NCI-H1092 (cell line): ENCODE measurements around the gene CKLF.

Experiments
- DNase-seq: peaks from one replicate; lab custom pipeline; 2025; lab: John Stamatoyannopoulos, UW

Gene CKLF

DNA sequence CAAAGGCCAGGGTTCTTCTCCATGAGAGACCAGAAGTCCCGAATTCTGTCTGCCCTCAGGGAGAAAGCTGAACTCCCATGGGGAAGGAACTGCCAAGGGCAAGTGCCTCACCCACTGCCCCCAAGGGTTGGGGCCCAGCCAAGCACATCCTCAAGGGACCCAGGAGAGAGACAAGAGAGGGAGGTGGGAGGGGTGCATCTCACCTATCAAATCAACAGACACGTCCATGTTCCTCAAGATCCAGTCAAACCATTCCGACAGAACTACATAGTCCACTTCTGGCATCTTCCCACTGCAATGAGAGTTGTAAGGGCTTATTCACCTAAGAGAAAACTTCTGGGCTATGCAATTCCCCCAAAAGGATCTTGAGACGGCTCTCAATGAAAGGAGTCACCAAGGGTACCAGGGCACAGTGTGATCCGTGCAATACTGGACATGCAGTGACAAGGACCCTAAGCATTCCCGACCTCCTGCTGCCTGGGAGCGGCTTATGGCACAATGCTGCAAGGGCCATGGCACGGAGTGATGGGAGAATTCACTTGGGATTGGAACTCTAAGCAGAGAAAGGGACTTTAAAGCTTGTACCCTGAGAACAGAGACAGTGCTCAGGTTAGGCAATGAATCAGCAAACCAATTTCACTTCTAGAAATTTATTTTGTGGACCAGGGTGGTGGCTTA, 34.7 kb upstream of the CKLF start:
- no peak for DNase-seq

DNA sequence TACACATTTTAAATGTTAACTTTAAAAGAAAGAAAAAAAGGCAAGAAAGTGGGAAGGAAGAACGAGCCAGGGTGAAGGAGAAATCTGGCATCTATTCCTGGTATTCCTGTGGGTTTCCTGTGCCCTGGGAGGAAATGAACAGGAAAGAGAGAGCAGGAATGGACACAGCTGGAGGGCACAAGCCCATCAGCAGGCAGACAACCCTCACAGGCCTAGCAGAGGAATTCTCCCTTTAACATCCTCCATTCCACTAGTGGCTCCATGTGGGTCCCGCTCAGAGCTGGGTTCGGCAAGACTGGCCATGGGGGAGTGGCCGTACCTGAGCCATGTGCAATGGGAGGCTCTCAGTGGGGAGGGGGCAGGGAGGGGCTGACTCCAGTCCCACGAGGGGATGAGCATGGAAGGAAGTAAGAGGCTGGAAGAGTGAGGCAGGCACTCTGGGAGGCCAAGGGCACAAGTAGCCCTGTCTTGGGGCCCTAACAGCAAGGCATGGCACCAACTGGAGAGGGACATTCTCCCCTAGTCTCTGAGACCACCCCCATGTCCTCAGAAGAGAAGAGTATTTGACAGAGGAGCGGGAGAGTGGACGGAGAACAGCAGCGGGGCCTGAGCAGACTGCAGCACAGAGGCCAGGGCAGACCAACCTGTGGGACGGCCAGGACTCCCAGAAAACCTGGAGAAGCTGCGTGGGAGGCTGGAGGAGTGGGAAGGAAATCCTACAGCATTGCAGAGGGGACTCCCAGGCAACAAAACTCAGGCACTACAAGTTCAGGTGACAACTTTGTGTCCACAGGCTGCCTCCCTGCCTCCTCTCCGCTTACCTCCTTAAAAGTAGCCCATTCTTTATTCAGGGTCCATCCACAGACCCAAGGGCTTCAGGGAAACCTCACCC, 32.6 kb upstream of the CKLF start:
- DNase-seq: no peak

GRCh38 chr16:66520406-66521170, 31.8 kb upstream of the CKLF start:
- DNase-seq: no peak

GRCh38 chr16:66521252-66521713, 31.1 kb upstream of the CKLF start:
- no peak for DNase-seq

DNA sequence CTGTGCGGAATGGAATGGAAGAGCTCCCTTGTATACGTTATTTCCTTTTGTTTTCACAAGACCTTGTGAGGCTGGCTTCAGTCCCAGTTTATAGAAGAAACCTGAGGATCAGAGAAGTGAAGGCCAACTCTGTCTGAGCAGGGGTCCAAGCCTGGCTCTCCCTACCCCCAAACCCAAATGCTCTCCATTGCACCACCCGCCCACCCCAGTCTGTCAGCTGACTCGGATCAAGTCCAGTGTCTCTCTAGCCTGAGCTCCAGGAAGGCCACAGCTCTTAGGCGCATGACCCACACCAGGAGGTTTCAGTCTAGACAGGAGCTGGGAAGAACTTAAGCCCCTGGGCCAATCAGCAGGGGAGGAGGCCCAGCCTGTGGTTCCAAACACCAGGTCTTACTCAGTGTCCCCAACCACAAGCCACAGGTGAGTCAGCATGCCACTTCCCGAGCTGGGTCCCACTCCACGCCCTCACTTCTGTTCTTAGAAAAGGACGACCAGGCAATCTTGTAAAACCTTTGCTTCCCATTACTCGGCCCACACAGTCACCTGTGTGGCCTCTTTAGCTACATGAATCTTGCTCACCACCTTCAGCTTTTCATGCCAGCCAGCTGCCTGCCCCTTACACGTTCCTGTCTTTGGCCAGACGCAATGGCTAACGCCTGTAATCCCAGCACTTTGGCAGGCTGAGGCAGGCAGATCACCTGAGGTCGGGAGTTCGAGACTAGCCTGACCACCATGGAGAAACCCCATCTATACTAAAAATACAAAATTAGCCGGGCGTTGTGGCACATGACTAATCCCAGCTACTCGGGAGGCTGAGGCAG, 30.2 kb upstream of the CKLF start:
- DNase-seq: no peak

DNA sequence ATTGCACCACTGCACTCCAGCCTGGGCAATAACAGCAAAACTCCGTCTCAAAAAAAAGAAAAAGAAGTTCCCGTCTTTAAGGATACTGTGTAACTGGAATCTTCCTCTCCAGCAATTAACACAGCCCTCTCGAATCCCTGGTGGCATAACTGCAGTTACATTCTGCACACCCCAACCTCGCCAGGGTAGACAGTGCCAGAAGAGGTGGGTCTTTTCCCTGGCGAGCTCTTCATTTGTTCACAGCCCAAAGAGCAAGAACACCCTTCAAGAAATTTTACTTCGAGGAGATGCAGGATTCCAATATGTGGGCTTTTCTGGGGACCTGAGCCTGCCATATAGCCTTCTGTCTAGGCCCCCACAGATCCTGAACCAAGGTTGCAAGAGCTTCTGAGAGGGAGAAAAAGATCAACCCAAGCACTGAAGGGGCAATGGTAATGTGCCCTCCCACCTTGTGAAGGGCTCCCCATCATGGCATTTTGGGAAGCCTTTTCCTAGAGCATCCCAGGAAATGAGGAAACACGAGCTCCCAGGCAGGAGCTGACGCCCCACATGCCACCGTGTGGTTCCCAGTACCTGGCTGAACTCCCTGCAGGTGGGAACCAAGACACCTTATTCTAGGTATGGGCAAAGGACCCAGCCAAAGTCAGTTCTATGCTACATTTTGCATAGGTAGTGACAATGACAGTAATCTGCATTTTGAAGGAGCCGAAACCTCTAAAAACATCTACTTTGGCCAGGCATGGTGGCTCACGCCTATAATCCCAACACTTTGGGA, 29.4 kb upstream of the CKLF start:
- DNase-seq: no peak

DNA sequence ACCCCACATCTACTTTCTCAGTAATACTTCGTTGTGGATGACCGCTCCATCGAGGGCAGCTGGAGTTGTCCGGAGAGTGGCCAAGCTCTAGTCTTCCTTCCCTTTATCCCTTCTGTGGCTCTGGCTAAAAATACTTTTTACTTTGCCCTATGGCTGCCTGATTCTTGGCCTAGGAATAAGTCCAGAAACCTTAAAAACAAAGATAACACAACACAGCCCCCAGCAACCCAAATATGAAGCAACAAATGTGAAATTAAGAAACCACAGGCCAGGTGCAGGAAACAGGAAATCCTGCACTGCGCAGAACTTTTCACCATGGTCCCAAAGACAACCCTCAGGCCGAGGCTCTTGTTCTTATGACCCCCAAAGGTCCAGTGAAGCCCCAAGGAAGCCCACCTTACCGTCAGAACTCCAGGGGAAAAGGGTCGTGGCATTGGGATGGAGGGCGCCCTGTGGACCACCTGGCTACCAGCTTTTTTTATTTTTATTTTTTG, 28.5 kb upstream of the CKLF start:
- DNase-seq: no peak

DNA sequence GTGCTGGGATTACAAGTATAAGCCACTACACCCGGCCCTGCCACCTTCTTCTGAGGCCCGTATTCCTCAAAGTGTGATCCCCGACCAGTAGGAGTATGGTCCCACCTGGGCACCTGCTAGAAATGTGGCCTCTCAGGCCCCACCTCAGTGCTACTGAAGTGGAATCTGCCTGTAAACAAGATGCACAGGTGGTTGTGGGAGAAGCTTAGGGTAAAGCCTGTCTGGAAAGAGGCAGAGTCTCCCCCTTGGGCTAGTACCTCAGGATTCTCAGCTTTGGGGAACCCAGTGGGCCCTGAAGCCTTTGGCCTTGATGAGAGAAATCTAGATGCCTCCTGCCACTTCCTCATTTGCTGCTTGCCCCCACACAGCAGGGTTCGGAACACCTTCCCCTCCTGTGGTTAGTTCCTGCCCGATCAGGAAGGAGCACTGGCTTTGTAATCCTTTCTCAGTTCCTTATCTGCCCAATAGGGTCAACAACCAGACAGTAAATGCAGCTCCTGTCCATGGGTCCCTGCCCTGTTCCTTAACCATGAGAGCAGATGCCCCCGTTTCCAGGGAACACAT, 27.7 kb upstream of the CKLF start:
- DNase-seq: no peak

DNA sequence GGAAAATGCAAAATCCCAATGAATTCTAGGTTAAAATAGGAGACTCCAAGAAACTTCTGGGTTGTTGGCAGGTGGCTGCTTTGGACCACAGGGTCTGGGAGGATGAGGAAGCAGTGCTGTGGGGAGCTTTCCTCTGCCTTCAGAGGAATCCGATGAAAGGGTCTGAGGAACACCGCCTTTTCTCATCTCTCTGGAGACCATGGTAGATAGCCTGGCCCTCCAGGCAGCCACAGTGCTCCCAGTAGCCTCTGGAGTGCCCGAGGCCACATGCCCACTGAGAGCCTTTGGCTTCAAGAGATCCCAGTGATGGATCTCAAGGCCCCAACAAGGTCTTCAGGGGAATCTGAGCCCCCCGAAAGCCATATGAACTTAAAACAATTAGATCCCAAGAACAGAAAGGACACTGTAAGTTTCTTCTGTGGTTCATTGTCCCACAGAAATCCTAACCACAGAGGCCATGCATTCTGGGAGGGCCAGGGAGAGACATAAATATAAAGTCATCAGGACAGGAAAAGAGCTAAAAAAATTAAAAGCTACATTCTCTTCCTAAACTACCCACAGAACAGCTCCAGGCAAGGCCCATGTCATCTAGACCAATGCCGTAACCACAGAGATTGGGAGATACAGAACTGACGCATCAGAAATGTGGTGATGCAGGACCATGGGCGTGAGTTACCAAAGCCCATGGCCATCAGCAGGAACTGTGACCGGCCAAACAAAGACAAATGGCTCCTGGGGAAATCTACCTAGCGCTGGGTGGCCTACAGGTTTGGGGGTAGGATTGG, 26.8 kb upstream of the CKLF start:
- DNase-seq: no peak

DNA sequence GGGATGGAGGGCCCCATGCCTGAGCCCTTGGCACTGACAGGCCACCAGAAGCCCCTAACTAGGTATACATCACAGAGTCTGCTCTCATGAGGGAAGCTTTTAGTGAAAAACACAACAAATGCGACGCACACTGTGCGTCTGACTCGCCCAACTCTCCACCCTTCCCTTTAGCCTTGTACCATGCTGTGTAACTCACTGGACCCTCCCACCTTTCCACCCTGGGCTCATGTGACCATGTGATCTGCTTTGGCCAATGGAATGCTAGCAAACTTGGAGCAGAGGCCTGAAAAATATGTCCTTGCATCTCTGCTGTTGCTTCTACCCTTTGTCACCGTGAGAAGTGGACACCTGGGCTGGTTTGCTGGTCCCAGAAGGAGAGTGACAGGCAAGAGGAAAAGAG, 24.1 kb upstream of the CKLF start:
- DNase-seq: no peak

DNA sequence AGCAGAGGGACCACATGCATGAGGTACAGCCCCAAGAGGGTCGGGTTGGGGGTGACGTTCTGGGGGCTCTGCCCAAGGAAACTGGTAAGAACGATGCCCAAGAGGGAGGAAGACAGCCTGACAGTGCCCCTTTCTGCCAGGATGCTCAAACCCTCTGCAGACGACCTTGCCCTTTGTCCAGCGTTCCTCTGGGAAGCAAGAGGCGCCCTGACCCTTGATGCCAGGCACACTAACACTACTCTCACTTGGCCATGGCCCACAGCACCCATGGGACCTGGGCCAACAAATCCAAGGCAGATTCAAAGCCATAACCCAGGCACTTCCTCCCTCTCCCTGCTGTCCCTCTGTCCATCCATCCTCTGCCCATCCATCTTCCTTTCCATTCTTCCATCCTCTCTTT, 22.9 kb upstream of the CKLF start:
- no peak for DNase-seq

DNA sequence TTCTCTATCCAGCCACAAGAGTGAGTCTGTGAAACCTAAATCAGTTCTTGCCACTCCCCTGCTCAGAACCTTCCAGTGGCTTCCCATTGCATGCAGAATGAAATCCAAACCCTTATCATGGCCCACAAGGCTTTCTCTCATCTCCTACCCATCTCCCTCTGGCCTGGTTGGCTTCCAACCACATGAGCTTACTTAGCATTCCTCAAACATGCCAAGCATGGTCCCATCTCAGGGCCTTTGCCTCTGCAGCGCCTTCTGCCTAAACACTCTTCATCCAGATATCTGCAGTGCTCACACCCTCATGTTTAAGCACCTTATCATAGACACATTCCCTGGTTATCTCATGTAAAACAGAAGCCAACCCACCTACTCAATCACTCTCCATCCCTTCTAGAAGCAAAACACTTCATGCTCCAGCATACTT, 18.0 kb upstream of the CKLF start:
- no peak for DNase-seq

DNA sequence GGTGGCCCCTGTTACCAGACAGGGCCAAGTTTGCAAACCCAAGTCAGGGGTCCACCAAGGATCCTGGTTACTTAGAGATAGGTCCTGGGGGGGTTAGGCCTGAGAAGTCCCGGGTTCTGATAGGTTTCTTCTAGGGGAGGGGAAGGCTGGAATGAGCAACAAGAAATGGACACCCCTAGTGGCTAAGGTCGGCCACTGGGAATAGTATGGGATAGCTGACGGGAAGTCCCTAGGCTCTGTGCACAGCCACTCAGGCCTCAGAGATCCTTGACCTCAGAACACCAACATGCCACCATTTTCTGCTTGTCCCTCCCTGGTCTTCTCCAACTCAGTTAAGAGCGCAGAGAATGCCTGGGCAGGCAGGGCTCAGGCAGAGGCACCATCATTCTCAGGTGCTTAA, 15.9 kb upstream of the CKLF start:
- no peak for DNase-seq

GRCh38 chr16:66537236-66537635, 15.1 kb upstream of the CKLF start:
- no peak for DNase-seq

GRCh38 chr16:66538910-66539309, 13.5 kb upstream of the CKLF start:
- no peak for DNase-seq

DNA sequence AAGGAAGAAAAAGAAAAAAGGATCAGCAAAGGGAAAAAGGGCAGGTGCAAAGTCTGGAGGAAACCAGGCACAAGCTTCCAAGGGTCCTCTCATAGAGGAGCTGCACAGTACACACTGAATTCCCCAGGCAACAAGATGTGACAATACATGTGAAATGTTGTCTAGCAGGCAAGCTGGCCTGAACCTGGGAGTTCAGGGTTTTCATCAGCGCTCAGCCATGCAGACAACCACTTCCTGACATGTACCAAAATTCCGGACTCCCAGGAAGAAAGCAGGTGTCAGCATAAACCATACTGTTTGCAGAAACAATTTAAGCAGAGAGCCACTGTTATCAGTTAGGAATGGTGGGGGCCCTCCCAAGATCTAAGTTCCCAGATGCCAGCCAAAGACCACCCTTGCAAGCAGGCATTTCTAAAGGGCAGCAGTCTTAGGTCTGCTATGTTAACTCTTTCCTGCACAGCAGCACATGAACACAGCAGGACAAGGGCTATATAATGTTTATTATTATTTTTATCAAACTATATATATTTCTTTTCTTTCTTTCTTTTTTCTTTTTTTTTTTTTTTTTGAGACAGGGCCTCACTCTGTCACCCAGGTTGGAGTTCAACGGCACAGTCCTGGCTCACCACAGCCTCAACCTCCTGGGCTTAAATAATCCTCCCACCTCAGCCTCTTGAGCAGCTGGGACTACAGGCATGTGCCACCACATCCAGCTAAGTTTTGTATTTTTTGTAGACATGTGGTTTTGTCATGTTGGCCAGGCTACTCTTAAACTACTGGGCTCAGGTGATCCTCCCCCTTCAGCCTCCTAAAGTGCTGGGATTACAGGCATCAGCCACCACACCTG, 12.5 kb upstream of the CKLF start:
- DNase-seq: no peak

DNA sequence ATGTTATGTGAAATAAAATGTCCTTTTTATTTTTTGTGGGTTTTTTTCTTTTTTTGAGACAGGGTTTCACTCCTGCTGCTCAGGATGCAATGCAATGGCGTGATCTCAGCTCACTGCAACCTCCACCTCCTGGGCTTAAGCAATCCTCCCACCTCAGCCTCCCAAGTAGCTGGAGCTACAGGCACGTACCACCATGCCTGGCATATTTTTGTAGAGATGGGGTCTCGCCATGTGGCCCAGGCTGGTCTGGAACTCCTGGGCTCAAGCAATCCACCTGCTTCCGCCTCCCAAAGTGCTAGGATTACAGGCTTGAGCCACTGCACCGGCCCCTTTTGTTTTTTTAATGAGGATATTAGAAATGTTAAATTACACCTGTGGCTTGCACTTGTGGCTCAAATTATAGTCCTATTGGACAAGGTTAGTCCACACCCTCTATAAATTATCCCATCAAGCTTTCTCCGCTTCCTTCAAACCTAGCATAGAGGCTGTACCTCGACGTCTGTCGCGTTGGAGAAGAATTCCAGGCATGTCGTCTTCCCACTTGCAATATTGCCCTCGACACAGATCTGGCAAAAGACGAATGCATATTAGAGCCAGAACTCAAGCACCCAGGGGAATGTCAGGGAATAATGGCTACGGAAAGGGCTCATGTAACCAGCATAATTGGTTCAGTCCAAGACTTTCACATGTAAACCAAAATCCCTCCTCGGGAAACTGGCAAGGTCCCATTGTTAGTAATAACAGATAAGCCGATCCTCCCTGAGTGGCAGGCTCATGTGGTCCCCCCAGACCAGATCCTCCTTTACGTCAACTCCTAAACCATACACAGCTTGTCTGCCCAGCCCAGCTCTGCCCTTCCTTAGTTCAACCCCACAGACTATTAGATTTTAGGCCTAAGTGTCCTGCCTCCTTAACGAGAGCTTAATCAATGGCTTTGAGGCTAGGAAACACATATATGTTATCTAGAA, 10.7 kb upstream of the CKLF start:
- DNase-seq: no peak

- DNase-seq: no peak
These were observed 10.0 kb upstream of the CKLF start for GRCh38 chr16:66542396-66542795.
